Neural cell (in vitro differentiated cells): ENCODE results near the gene TSPYL6. TPM values are rescaled to one million over a fixed set of nuclear protein-coding genes. Genes with fewer than 3 reads are reported as not detected.

Experiments used
- H2AFZ ChIP-seq: fragments of 200-600, 300-800 bp; sonication (generic), shearing (Covaris generic); 2 replicates; pipeline ENCODE4 v1.6.0; 2014; ENCODE audit warnings: low read depth, mild to moderate bottlenecking, antibody characterized with exemption, low read length, moderate library complexity
- H3F3A ChIP-seq: fragments of 200-600 bp; shearing (Covaris generic); 2 replicates; pipeline ENCODE4 v1.6.1; 2016; ENCODE audit warnings: mild to moderate bottlenecking, moderate library complexity, mixed read lengths, antibody characterized with exemption, low read length; ENCODE audit not compliant: insufficient read depth, poor library complexity, severe bottlenecking
- H3K27ac ChIP-seq: fragments of 200-600, 300-800 bp; sonication (generic), shearing (Covaris generic); 2 replicates; pipeline ENCODE4 v1.5.1; 2014; ENCODE audit warnings: mild to moderate bottlenecking, low read length, moderate library complexity
- H3K27me3 ChIP-seq: fragments of 300-800, 200-600 bp; sonication (generic), shearing (Covaris generic); 2 replicates; pipeline ENCODE4 v1.6.0; 2014; ENCODE audit warnings: mild to moderate bottlenecking, low read depth, low read length, moderate library complexity; ENCODE audit not compliant: insufficient read depth
- H3K36me3 ChIP-seq: fragments of 300-800, 200-600 bp; sonication (generic), shearing (Covaris generic); 2 replicates; pipeline ENCODE4 v1.5.1; 2014; ENCODE audit warnings: mild to moderate bottlenecking, antibody characterized with exemption, low read length, moderate library complexity; ENCODE audit not compliant: insufficient read depth
- H3K4me2 ChIP-seq: fragments of 300-800, 200-600 bp; sonication (generic), shearing (Covaris generic); 2 replicates; pipeline ENCODE4 v1.6.0; 2014; ENCODE audit warnings: mild to moderate bottlenecking, low read length
- H3K4me3 ChIP-seq: fragments of 300-800, 200-600 bp; sonication (generic), shearing (Covaris generic); 2 replicates; pipeline ENCODE4 v1.5.1; 2014; ENCODE audit warnings: mild to moderate bottlenecking, low read length, moderate library complexity
- H3K79me2 ChIP-seq: fragments of 200-600 bp; shearing (Covaris generic); replicated peaks from 2 replicates; pipeline ENCODE4 v1.6.0; 2014; ENCODE audit warnings: mild to moderate bottlenecking, low read length, moderate library complexity; ENCODE audit not compliant: insufficient read depth
- H3K9ac ChIP-seq: fragments of 300-800, 200-600 bp; sonication (generic), shearing (Covaris generic); 2 replicates; pipeline ENCODE4 v1.6.1; 2016; ENCODE audit warnings: mild to moderate bottlenecking, low read length, mixed read lengths
- H3K9me2 ChIP-seq: fragments of 200-600 bp; shearing (Covaris generic); 2 replicates; pipeline ENCODE4 v1.6.1; 2016; ENCODE audit warnings: mild to moderate bottlenecking, low read length, mixed read lengths; ENCODE audit not compliant: insufficient read depth
- H3K9me3 ChIP-seq: fragments of 200-600, 300-800 bp; sonication (generic), shearing (Covaris generic); 2 replicates; pipeline ENCODE4 v1.6.1; 2016; ENCODE audit warnings: mild to moderate bottlenecking, mixed run types, low read length, moderate library complexity, mixed read lengths
- H4K20me1 ChIP-seq: fragments of 200-600 bp; shearing (Covaris generic); 2 replicates; pipeline ENCODE4 v1.6.1; 2016; ENCODE audit warnings: mild to moderate bottlenecking, mixed run types; ENCODE audit not compliant: insufficient read depth
- EP300 ChIP-seq: fragments of 450-650 bp; conservative IDR thresholded peaks from 2 replicates; pipeline ENCODE4 v1.6.1; 2014; ENCODE audit warnings: antibody characterized with exemption, mild to moderate bottlenecking, moderate library complexity; ENCODE audit not compliant: poor library complexity, severe bottlenecking
- EZH2 ChIP-seq: fragments of 200-600, 300-800 bp; shearing (Covaris generic), sonication (generic); IDR thresholded peaks from 2 replicates; pipeline ENCODE4 v1.6.1; 2014; ENCODE audit warnings: antibody characterized with exemption, low read length, borderline replicate concordance, mild to moderate bottlenecking; ENCODE audit not compliant: insufficient read depth, poor library complexity, severe bottlenecking
- MXI1 ChIP-seq: fragments of 450-650 bp; conservative IDR thresholded peaks from 2 replicates; pipeline ENCODE4 v1.6.1; 2014; ENCODE audit warnings: antibody characterized with exemption, mild to moderate bottlenecking; ENCODE audit not compliant: poor library complexity, severe bottlenecking
- POLR2AphosphoS5 ChIP-seq: IDR thresholded peaks from 2 replicates; pipeline ENCODE4 v1.6.1; 2012
- RAD21 ChIP-seq: fragments of 450-650 bp; conservative IDR thresholded peaks from 2 replicates; pipeline ENCODE4 v1.6.1; 2014; ENCODE audit warnings: antibody characterized with exemption, mild to moderate bottlenecking, moderate library complexity
- SMC3 ChIP-seq: fragments of 450-650 bp; conservative IDR thresholded peaks from 2 replicates; pipeline ENCODE4 v1.6.1; 2014; ENCODE audit warnings: antibody characterized with exemption, mild to moderate bottlenecking, moderate library complexity; ENCODE audit not compliant: poor library complexity
- TAF1 ChIP-seq: IDR thresholded peaks from 2 replicates; pipeline ENCODE4 v1.6.1; 2012; ENCODE audit warnings: low read depth
- polyA plus RNA-seq: library from polyadenylated mRNA; depleted of rRNA; stranded (reverse); fragments of >200 nt; gene quantifications from 2 replicates; pipeline ENCODE4 v1.2.3, GENCODE V29; 2014
- TF ChIP-seq, protein P1 (sequence below): fragments of 450-650 bp; IDR thresholded peaks from 2 replicates; pipeline ENCODE4 v1.5.1; 2014; ENCODE audit warnings: antibody characterized with exemption, mild to moderate bottlenecking, moderate library complexity; ENCODE audit not compliant: poor library complexity, severe bottlenecking
- TF ChIP-seq, protein P2 (sequence below): IDR thresholded peaks from 2 replicates; pipeline ENCODE4 v1.6.1; 2012; ENCODE audit warnings: borderline replicate concordance

The TSPYL6 gene
- polyA plus RNA-seq, 1 donor from 2014 or later, result not detected

DNA sequence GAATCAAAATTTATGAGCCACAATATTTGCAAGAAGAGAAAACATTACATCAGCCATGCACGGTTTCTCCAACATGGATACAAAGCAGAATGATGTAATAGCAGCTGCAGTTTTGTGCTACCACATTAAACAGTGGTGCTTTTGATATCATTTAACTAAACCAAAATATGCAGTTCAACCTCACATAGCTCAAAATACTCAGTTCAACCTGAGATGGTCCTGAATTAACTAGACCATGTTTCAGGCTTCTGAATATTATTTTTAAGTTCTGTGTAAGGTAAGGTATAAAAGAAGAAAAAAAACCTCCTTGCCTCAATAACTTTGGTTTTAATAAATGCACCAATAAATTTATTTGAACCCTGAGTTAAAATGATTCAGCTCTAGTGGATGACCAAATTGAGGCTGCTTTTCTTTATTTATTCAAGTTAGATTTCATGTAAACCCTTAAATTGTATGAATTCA, 18.8 kb upstream of the TSPYL6 start:
- no peaks in the 10 kb centered on the region for H3K9me3 ChIP-seq
- H3K9me2 ChIP-seq, result no peaks in the 10 kb centered on the region
- no peaks in the 10 kb centered on the region for H3F3A ChIP-seq
- no peak overlapping the region for H2AFZ ChIP-seq
- H3K9ac ChIP-seq, result no peak overlapping the region
- H4K20me1 ChIP-seq, result no peaks in the 10 kb centered on the region
- no peak overlapping the region for H3K4me2 ChIP-seq
- no peaks in the 10 kb centered on the region for H3K27me3 ChIP-seq
- no peak overlapping the region for H3K4me3 ChIP-seq
- no peaks in the 10 kb centered on the region for H3K79me2 ChIP-seq
- no peak overlapping the region for H3K27ac ChIP-seq
- H3K36me3 ChIP-seq, result no peaks in the 10 kb centered on the region
- TF ChIP-seq, protein P1, sequence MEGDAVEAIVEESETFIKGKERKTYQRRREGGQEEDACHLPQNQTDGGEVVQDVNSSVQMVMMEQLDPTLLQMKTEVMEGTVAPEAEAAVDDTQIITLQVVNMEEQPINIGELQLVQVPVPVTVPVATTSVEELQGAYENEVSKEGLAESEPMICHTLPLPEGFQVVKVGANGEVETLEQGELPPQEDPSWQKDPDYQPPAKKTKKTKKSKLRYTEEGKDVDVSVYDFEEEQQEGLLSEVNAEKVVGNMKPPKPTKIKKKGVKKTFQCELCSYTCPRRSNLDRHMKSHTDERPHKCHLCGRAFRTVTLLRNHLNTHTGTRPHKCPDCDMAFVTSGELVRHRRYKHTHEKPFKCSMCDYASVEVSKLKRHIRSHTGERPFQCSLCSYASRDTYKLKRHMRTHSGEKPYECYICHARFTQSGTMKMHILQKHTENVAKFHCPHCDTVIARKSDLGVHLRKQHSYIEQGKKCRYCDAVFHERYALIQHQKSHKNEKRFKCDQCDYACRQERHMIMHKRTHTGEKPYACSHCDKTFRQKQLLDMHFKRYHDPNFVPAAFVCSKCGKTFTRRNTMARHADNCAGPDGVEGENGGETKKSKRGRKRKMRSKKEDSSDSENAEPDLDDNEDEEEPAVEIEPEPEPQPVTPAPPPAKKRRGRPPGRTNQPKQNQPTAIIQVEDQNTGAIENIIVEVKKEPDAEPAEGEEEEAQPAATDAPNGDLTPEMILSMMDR, result no peak
- no peak for TF ChIP-seq SMC3
- no peak for TF ChIP-seq RAD21
- no peak for TF ChIP-seq EP300
- TF ChIP-seq TAF1, result no peak
- TF ChIP-seq, protein P2, sequence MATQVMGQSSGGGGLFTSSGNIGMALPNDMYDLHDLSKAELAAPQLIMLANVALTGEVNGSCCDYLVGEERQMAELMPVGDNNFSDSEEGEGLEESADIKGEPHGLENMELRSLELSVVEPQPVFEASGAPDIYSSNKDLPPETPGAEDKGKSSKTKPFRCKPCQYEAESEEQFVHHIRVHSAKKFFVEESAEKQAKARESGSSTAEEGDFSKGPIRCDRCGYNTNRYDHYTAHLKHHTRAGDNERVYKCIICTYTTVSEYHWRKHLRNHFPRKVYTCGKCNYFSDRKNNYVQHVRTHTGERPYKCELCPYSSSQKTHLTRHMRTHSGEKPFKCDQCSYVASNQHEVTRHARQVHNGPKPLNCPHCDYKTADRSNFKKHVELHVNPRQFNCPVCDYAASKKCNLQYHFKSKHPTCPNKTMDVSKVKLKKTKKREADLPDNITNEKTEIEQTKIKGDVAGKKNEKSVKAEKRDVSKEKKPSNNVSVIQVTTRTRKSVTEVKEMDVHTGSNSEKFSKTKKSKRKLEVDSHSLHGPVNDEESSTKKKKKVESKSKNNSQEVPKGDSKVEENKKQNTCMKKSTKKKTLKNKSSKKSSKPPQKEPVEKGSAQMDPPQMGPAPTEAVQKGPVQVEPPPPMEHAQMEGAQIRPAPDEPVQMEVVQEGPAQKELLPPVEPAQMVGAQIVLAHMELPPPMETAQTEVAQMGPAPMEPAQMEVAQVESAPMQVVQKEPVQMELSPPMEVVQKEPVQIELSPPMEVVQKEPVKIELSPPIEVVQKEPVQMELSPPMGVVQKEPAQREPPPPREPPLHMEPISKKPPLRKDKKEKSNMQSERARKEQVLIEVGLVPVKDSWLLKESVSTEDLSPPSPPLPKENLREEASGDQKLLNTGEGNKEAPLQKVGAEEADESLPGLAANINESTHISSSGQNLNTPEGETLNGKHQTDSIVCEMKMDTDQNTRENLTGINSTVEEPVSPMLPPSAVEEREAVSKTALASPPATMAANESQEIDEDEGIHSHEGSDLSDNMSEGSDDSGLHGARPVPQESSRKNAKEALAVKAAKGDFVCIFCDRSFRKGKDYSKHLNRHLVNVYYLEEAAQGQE, result no peak
- TF ChIP-seq POLR2AphosphoS5, result no peak
- no peak for TF ChIP-seq EZH2
- no peak for TF ChIP-seq MXI1

- TF ChIP-seq MXI1, result no peak
- H3K36me3 ChIP-seq, result no peaks in the 10 kb centered on the region
- no peak overlapping the region for H3K4me3 ChIP-seq
- H3K9me2 ChIP-seq, result no peaks in the 10 kb centered on the region
- H4K20me1 ChIP-seq, result no peaks in the 10 kb centered on the region
- no peak overlapping the region for H3K4me2 ChIP-seq
- no peak overlapping the region for H3K9ac ChIP-seq
- no peak overlapping the region for H2AFZ ChIP-seq
- no peaks in the 10 kb centered on the region for H3K27me3 ChIP-seq
- no peaks in the 10 kb centered on the region for H3F3A ChIP-seq
- H3K79me2 ChIP-seq, result no peaks in the 10 kb centered on the region
- no peak overlapping the region for H3K27ac ChIP-seq
- H3K9me3 ChIP-seq, result no peaks in the 10 kb centered on the region
Measured at GRCh38 chr2:54271843-54272627, 16.0 kb upstream of the TSPYL6 start.
